DMS 273 treated with DMSO at 0.1 percent for 48 hours (cell line): ENCODE results near the gene CSN2.
"Not testable (repeated sequence)": the region's sequence is repeated elsewhere in the genome, so short reads cannot be mapped to it uniquely, and the experiment has no call there.

Source experiments
- DNase-seq: peaks from one replicate; lab custom pipeline; 2025; lab: John Stamatoyannopoulos, UW

CSN2 gene

GRCh38 chr4:69965628-69966027 is at the start of gene CSN2:
Gene CSN2, minus strand, starts transcription at chr4:69965728. Its CDS starts 4,733 bp downstream, at chr4:69960995.
- DNase-seq: no peak

GRCh38 chr4:70008771-70009170 is 43.2 kb upstream of the CSN2 start:
- DNase-seq: no peak

- DNase-seq: no peak
Measured at GRCh38 chr4:70002507-70002906, 37.0 kb upstream of the CSN2 start.

- no peak for DNase-seq
Measured at GRCh38 chr4:70000711-70001110, 35.2 kb upstream of the CSN2 start.

- DNase-seq: no peak
Measured at GRCh38 chr4:69999420-69999819, 33.9 kb upstream of the CSN2 start.

DNA sequence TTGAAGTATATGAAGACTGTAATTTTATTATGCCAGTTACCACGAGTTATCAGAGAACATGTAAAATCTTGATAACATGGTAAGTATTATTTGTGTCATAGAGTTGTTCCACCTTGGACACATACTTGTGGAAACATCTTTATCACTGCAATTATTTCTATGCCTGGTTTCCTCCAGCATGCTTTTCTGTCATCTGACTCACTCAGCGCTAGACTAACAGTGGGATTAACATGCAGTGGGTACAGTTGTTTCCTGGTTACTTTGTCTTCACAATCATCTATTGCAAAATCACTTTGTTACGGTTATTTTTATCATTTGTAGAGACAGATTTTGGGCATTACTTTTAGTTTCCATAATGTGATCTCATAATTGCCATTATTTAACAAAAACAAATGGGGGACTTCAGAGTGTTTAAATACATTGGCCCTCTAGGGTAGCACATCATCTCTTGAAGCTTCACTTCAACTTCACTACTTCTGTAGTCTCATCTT is 30.0 kb upstream of the CSN2 start, which contains the start of gene STATH:
STATH (plus strand) TSS at position 441 of the 491 bp plus-strand sequence. CDS start 2,472 bp downstream, outside the sequence.
- DNase-seq: no peak

- no peak for DNase-seq
Measured at GRCh38 chr4:69994782-69995181, 29.3 kb upstream of the CSN2 start.

DNA sequence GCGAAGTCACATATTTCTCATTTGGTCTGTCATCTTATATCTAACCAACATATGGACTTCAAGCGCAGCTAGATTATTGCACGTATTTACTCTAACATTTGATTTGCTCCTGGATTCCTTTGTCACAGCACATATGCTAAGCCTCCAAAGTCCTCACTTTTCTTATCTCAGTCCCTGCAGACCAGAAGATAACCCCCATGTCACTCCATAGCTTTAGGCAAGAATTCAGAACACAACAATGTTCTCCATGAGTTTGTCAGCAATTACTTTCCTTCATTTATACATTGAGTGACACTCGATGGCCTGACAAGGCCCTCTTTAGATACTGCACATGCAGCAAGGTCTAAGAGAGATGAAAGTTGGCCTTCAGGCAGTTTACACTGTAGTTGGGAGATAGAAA is 25.5 kb upstream of the CSN2 start:
- no peak for DNase-seq

GRCh38 chr4:69986663-69987062 is 21.1 kb upstream of the CSN2 start:
- no peak for DNase-seq

DNA sequence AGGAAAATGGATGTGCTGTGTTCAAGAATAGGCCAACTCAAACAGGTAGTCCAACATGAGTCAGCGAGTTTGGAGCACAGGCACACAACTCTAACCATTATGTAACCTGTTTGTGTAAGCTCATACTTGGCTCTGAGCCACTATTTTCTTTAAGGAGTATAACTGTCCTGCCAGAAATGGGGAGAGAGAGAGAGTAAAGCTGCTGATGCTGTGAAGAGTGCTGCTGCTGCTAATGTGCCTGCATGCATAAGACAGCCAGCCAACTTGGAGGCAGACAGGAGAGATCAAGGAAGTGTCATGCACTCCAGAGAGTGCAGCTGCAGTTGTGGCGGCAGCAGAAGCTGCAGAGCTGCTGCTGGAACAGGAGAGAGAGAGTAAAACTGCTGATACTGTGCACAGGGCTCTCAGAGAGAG is 18.5 kb upstream of the CSN2 start:
- no peak for DNase-seq

DNA sequence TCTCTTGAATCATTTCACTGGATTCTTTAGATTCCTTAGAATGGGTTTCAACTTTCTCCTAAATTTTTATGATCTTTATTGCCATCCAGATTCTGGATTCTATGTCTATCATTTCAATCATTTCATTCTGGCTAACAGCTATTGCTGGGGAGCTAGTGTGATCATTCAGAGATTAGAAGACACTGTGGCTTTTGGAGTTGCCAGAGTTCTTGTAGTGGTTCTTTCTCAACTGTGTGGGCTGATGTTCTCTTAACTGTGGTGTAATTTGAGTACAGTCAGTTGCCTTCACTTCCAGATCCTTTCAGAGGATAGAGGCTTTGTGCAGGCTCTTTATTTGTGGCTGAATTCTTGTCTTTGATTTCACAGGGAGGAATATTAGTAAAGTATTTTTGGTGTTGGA is 12.1 kb upstream of the CSN2 start:
- DNase-seq: no peak

DNA sequence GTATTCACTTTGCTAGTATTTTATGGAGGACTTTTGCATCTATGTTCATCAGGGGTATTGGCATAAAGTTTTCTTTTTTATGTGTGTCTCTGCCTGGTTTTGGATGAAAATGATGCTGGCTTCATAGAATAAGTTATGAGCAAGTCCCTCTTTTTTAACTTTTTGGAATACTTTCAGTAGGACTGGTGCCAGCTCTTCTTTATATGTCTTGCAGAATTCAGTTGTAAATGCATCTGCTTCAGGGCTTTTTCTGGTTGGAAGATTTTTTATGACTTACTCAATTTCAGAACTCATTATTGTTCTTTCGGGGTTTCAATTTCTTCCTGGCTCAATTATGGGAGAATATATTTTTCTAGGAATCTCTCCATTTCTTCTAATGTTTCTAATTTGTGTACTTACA is 9.1 kb upstream of the CSN2 start:
- DNase-seq: no peak

- no peak for DNase-seq
Measured at GRCh38 chr4:69970071-69970470, 4.5 kb upstream of the CSN2 start.

DNA sequence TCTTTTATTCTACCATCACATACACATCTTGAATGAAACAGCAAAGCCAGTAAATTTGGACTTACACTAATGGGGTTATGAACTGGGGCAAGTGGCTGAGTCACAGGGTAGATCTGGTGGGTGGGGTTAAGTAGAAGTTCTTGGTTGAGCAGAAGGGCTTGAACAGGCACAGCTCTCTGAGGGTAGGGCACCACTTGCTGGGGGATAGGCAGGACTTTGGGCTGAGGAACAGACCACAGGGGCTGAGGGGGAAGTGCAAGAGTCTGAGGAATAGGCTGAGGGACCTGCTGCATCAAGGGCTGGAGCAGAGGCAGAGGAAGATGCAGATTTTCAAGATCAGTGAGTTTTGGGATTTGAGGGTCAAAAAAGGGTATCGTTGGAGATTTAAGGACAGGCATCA is 8.3 kb downstream of the CSN2 start:
- DNase-seq: no peak

- no peak for DNase-seq
Measured at GRCh38 chr4:69951602-69952001, 13.9 kb downstream of the CSN2 start.

DNA sequence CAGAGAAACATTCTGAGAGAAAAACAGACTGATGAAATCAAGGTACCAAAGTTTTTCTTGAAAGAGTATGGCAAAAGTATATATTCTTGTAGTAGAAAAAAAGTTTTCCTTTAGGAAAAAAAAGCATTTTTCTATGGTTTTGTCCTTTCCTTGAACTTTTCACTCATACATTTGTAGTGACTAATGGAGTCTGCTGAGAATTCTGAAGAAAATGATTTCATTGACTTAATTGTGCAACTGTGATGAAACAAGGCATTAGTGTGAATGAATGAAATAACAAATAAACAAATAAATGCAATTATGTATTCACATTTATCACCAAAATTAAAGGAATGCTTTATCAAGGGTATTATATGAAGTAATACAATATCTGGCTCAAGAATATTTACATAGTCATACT is 29.0 kb downstream of the CSN2 start:
- DNase-seq: no peak

DNA sequence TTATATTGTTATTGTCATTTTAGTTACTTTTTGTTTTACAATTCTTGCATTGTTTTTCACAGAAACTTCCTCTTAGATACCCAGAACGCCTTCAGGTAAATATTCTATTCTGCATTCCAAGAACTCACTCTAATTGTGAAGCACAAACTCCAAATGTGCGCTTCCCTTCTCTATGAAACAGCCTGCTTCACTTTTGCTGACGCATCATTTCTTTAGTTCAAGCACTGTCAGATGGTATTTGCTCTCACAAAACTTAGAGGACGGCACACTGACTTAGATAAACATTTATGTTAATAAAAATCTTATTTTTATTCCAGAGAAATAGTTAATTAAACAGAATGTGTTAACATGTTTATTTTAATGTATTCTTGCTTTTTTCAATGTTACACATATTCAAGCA is 31.4 kb downstream of the CSN2 start:
- DNase-seq: no peak

DNA sequence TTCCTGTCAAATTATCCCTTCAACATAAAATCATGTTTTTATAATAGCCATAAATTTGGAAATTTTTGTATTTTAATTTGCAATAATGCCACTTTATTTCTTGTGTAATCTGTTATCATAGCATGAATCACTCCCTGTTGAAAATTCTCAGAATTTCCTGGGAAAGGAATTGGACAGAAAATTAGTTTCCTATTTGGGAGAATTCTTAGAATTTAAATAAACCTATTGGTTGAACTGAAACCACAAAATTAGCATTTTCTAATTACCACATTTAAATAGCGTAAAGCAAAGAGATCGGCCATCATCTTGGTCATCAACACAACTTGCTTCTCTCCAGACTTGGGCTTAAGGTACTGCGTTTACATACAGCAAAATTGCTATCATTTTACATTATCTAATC is 34.8 kb downstream of the CSN2 start, which contains the start of gene CSN1S1:
CSN1S1 (plus strand) TSS at position 301 of the 400 bp plus-strand sequence. CDS start 1,488 bp downstream, outside the sequence.
- DNase-seq: no peak

DNA sequence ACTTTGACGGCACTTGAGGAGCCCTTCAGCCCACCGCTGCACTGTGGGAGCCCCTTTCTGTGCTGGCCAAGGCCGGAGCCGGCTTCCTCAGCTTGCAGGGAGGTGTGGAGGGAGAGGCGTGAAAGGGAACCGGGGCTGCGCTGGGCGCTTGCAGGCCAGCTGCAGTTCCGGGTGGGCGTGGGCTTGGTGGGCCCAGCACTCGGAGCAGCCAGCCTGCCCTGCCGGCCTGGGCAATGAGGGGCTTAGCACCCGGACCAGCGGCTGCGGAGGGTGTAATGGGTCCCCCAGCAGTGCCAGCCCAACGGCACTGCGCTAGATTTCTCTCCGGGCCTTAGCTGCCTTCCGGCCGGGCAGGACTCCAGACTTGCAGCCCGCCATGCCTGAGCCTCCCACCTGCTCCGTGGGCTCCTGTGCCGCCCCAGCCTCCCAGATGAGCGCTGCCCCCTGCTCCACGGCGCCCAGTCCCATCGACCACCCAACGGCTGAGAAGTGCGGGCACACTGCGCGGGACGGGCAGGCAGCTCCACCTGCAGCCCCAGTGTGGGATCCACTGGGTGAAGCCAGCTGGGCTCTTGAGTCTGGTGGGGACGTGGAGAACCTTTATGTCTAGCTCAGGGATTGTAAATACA is 41.6 kb downstream of the CSN2 start:
- not testable (repeated sequence) for DNase-seq

GRCh38 chr4:69920874-69921273 is 44.7 kb downstream of the CSN2 start:
- DNase-seq: no peak

DNA sequence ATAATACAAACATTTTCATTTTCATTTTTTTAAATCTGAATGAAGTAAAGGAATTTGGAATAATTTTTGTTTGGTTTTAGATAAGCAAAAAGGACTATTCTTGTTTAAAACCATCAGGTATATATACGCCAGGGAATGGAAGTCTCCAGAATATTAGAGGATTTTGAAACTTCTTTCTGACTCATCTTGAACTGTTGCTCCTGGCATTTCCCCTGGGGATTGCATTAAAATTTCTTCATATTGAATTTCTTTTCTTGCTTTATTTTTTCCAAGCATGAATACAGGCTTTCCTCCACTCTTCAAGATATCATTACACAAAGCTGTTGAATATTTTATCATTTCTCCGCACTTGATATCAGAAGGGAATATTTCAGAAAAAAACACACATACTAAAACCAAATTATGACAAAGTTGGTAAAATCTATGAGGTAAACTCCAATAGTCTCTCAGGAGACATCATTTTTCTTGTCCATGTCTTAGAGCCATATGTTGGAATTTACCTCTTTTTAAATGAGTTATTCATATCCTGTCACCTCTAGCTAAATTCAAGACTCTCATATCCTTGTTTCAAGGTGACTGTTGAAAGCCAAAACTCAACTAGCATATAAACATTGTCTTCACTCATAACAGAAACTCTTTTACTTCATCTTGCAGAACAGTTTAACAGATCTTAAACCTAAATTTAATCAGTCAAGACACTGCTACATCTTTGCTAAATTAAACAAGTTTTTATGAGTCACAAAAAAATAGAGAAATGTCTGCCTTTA is 55.3 kb downstream of the CSN2 start:
- no peak for DNase-seq

DNA sequence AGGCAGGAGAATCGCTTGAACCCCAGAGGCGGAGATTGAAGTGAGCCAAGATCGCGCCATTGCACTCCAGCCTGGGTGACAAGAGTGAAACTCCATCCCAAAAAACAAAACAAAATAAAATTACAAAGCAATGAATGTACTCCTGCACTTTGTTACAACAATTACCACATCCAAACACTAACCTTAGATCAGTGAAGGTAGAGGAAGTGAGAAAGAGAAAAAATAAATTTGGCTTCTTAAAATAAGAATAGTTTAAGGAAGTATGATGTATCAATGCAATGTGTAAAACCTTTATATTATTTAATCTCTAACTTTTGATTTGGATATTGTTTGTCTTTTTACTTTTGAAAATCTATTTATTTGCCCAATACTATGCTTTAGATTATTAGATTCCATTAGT is 56.3 kb downstream of the CSN2 start:
- DNase-seq: no peak

DNA sequence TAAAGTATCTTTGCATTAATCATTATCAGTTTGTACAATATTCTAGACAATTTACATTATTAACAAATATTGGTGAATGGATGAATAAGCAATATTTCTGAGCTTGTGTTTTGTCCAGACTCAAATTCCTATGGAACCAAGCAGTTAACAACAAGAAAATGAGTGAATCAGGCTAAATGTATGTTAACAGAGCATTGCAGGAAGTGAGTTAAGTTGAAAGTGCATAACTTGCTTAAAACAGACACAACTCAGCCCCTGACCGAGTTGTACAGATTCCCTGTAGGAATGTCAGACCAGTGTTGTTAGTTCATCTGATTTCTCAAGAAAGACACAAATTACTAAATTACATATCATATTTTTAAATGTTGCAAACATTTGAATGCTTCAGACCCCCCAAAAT is 58.4 kb downstream of the CSN2 start:
- no peak for DNase-seq
